Measurements from ENCODE around the gene TSPAN1. TPM values are rescaled to one million over a fixed set of nuclear protein-coding genes. Genes with fewer than 3 reads are reported as not detected.

The TSPAN1 gene, protein sequence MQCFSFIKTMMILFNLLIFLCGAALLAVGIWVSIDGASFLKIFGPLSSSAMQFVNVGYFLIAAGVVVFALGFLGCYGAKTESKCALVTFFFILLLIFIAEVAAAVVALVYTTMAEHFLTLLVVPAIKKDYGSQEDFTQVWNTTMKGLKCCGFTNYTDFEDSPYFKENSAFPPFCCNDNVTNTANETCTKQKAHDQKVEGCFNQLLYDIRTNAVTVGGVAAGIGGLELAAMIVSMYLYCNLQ
- total RNA-seq = 0.86 and 1.8 TPM in 2 replicates

DNA sequence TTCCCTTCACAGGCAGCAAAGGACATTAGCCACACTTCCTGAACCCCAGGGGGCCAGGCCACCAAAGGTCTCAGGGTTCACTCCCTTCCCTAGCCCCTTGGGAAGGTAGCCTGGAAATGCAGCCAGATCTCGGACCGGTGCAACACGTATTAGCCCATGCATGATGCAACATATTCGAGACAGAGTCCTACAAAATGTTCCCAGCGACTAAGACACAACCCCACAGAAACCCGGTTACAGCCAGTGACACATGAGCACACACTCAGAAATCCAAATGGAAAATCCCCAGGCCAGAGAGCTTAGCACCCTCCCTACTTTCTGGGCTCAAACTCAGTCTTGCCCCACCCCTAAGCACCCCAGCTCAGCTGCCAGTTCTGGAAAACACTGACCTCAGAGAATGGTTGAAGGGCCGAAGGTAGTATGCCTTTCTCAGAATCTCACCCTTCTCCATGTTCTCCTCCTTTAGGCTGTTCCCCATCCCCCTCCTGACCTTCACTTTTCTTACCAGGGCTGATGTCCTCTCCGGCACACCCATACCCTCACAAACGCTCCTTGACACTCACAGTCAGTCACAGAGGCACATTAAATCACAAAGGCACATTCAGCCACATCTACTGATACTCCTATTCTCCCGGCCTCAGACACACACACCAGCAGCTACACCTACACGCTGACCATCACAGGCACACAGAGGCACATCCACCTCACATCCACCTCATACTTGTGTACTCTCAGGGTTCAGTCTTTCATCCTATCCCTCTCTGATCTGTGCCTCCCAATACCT, at the start of gene TSPAN1:
TSS of gene TSPAN1 (plus strand) at position 640 of the 784 bp plus-strand sequence. CDS start 6,021 bp downstream, outside the sequence.

DNA sequence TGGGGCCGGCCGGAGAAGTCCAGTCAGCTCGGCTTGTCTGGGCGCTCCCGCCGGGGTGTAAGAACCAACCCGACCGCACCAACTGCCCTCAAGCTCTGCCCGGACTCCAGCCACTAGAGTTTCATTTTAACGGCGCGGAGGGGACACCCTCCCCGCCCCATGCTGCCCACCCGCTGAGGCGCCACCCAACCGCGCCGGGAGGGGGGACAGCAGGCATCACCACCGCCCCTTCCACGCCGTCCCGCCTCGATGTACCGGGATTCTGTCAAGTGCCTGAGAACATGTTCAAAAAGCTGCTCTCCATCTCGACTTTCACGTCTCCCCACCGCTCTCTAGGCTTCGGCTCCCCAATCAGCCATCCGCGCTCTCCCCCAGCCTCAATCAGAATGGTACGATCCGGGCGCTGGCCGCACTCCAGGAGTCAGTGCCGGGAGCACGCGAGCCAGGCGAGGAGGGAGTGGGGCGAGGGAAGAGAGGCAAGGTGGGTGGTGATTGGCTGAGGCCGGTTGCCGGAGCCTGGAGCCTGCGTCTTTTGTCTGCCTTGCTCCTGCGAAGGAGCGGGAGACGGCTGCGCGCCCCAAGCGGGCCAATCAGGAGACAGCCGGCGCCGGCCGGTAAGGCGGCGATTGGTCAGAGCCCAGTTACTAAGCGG, 42.2 kb upstream of the TSPAN1 start, which contains the start of gene PIK3R3:
TSS of gene PIK3R3 (minus strand) at position 101 of the 652 bp plus-strand sequence. CDS start 677 bp downstream, outside the sequence.

DNA sequence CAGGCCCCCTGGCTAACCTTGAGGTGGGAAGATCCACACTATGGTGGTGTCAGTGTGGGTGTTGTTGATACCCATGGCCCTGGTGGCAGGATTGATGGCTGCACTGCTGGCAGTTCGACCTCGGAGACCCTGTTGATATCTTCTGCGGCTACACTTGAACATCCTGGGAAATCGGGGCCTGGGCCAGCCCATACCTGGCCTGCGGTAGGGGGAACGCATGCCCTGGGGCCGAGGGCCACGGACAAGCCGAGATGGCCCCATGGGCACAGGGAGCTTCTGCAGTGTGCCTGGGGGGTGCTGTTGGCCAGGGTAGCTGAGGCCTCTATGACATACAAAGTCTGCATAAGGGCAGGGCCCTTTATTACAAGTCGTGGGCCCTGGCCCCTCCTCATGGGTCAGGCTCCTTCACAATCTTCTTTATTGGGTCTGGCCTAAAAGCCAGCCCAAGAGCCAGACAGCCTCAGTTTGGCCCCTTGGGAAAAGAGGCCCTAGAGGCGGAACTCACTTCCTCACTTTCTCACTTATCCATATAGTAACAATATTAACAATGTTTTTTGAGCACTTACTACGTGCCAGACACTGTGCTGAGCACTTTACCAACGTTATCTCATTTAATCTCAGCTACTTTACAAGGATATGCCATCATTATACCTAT, 1.5 kb downstream of the TSPAN1 start, which contains the start of gene P3R3URF:
TSS of gene P3R3URF (minus strand) at position 278 of the 655 bp plus-strand sequence. CDS start at position 261, 17 bp downstream.

DNA sequence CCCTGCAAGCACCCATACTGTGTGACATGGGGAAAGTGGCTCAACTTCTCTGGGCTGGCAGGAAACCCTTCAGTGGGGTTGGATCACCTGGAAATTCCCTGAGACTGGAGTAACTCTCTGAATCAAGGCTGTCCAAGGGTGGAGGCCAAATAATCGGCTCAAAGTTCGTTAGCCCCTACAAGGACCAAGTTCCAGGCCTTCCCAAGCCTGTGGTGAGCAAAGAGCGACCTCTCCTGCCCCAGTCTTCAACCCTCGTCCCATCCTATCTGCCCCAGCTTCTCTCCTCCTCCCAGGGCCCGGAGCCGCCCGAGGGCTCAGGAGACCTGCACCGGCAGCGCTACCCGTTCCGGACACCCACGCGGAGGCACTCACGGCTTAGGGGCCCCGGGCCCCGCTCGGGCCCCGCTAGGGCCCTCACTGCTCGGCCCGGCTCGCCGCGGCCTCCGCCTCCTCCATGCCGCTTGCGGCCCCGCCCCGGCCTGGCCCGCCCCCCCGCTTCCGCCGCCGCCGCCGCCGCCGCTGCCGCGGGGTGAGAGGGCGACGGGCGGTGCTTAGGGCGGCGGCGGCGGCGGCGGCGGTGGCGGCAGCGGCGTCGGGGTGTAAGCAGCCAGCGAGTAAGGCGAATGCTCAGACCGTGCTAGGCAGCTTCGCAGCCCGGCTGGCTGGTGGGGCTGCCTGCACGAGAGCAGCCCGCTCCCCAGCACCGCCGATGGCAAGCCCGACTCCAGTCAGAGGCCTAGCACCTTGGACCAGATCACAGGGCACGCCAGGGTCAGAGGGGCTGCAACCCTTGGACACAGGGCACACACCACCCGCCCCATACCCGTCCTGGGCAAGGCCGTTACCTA, 23.3 kb downstream of the TSPAN1 start, which contains the start of gene POMGNT1:
TSS of gene POMGNT1 (minus strand) at position 471 of the 848 bp plus-strand sequence. CDS start 613 bp downstream, outside the sequence.

Small RNAs within 50 kb of the gene (small RNA-seq; reads per million reads assigned to genes)
- not detected for gene AL672043.1 (ENCODE audit: low replicate concordance)

Other genes with a start within 250 kb of the TSPAN1 start
- 1.3 and 3.3 TPM in 2 replicates for gene PIK3R3, start 42.5 kb upstream of the TSPAN1 start, total RNA-seq
- not detected in 2 replicates for gene P3R3URF, start 1.4 kb downstream of the TSPAN1 start, total RNA-seq
- 54.1 and 98.2 TPM in 2 replicates for gene POMGNT1, start 23.3 kb downstream of the TSPAN1 start, total RNA-seq
- gene LURAP1, start 28.2 kb downstream of the TSPAN1 start, total RNA-seq = 0.22 and 1.4 TPM in 2 replicates
- 0.22 and 9.3 TPM in 2 replicates for gene RAD54L, start 72.7 kb downstream of the TSPAN1 start, total RNA-seq
- 88.2 and 142 TPM in 2 replicates for gene LRRC41, start 128.5 kb downstream of the TSPAN1 start, total RNA-seq
- gene UQCRH, start 128.6 kb downstream of the TSPAN1 start, total RNA-seq = 243 and 593 TPM in 2 replicates
- 20.0 and 22.5 TPM in 2 replicates for gene NSUN4, start 165.7 kb downstream of the TSPAN1 start, total RNA-seq
- 0.72 and 0.88 TPM in 2 replicates for gene FAAH, start 219.2 kb downstream of the TSPAN1 start, total RNA-seq

All from placental pericyte (primary cell).